Measurements from ENCODE around the gene APOF.
"Not testable (repeated sequence)": the region's sequence is repeated elsewhere in the genome, so short reads cannot be mapped to it uniquely, and the experiment has no call there.

The APOF gene

DNA sequence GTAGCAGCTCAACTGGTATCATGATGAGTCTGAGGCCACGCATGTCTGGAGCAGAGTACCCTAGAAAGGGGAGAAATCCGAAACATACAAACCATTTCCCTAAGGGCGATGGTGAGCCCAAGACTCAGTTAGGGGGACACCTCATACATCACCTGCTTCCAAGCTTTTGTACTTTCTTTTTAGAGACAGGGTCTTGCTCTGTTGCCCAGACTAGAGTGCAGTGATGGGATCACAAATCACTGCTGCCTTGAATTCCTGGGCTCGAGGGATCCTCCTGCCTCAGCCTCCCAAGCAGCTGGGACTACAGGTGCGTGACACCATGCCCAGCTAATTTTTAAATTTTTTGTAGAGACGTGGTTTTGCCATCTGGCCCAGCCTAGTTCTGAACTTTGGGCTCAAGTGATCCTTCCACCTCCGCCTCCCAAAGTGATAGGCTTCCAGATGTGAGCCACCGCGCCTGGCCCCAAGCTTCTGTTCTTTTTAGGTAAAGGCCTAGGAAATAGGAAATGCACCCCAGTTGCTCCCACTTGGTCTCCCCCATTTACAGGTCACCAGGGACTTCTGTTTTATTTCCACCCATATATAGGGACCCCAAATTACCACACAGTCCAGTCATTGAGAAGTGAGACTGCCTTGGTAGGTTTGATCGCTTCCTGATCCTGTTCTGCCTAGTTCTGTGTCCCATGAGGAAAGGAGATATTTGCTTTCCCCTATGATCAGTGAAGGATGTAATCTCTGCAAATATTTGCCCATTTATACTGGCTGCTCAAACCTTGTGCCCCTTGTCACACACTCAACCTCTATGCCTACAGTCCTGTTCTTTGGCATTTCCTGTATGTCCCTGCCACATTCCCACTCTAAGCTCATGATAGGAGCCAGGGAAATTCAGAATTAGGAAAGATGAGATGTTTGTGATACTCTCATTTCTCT, at the start of gene APOF:
Gene APOF, minus strand, starts transcription at position 728 of the 930 bp plus-strand sequence. Its CDS starts 112 bp downstream, at position 616.
- Histone ChIP-seq H3K4me3 (ENCODE audit: low read depth, low read length) (no peak within 1 kb of the TSS), H3K27ac (ENCODE audit: low read depth, low read length) (no peak within 1 kb of the TSS), H3K79me2 (ENCODE audit: control insufficient read depth, insufficient read depth, low read length, unreplicated experiment) (peaks cover 26% of the 10 kb centered on the region), H3K4me1 (ENCODE audit: control insufficient read depth, insufficient read depth, low read length, unreplicated experiment) (peaks cover 4% of the 10 kb centered on the region), H2AFZ (ENCODE audit: low read length, unreplicated experiment) (no peak within 1 kb of the TSS), H3K27me3 (ENCODE audit: insufficient read depth, low read length) (no peaks in the 10 kb centered on the region), H3K36me3 (ENCODE audit: insufficient read depth, low read length) (no peaks in the 10 kb centered on the region)

DNA sequence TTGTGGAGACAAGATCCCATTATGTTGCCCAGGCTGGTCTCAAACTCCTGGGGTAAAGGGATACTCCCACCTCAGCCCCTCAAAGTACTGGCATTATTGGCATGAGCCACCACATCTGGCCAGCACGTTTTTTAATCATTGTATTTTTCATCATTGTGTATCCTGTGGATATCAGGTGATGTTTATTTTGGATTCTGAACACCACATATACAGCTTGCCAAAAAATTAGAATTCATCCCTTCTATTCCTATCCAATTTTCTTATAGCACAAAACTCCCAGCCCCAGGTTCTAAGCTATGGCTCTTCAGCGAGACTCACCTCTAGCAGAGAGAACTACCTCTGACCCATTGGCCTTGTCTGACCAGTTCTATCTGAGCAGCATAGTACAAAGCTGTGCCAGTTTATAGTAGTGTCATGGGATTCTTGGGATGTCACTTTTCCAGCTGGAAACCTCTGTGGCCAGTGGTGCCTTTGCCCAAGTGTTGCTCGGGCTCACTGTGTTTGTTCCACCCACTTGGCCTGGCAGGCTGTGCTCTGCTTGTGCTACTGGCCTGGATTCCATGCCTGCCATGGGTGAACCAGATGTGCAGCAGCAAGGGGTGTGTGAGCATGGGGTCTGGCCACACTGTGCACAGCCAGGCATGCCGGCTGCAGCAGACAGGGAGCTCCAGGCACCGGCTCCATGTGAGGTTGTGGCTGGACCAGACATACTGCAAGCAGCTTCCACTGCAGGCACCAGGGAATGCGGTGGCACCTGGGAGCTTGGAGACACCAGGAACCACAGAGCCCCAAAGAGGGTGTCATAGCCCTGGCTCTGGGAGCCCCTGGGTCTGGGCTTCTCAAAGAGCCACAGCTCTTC, 49.4 kb upstream of the APOF start:
- no peaks in the 10 kb centered on the region for H3K27me3 ChIP-seq (ENCODE audit: insufficient read depth, low read length)
- H3K27ac ChIP-seq (ENCODE audit: low read depth, low read length), result no peak overlapping the region
- H3K36me3 ChIP-seq (ENCODE audit: insufficient read depth, low read length), result 0 out of 2 replicates have a peak, but pooled peaks cover 4% of the 10 kb centered on the region
- no peaks in the 10 kb centered on the region for H3K79me2 ChIP-seq (ENCODE audit: control insufficient read depth, insufficient read depth, low read length, unreplicated experiment)
- no peak overlapping the region for H3K4me3 ChIP-seq (ENCODE audit: low read depth, low read length)
- H3K4me1 ChIP-seq (ENCODE audit: control insufficient read depth, insufficient read depth, low read length, unreplicated experiment), result peaks cover 4% of the 10 kb centered on the region
- no peak overlapping the region for H2AFZ ChIP-seq (ENCODE audit: low read length, unreplicated experiment)

DNA sequence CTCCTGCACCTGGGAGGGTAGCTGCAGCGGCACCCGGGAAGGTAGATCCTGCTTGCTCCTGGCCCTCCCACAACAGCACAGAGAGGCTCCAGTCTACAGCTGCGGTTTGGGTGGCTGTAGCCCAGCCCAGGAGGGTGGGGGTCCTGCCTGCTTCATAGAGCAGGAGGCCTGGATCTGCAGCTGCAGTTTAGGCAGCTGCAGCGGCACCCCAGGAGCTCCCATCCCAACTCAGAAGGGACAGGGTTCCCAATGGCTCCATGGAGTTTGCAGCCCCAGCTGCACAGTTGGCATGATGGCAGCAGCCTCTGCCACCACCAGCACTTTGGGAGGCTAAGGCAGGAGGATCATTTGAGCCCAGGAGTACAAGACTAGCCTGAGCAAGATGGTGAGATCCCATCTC, 48.1 kb upstream of the APOF start:
- Histone ChIP-seq H3K36me3 (ENCODE audit: insufficient read depth, low read length) (no peaks in the 10 kb centered on the region), H3K79me2 (ENCODE audit: control insufficient read depth, insufficient read depth, low read length, unreplicated experiment) (no peaks in the 10 kb centered on the region), H3K4me1 (ENCODE audit: control insufficient read depth, insufficient read depth, low read length, unreplicated experiment) (peaks cover 4% of the 10 kb centered on the region), H3K4me3 (ENCODE audit: low read depth, low read length) (no peak overlapping the region), H3K27me3 (ENCODE audit: insufficient read depth, low read length) (no peaks in the 10 kb centered on the region), H2AFZ (ENCODE audit: low read length, unreplicated experiment) (no peak overlapping the region), H3K27ac (ENCODE audit: low read depth, low read length) (no peak overlapping the region)

DNA sequence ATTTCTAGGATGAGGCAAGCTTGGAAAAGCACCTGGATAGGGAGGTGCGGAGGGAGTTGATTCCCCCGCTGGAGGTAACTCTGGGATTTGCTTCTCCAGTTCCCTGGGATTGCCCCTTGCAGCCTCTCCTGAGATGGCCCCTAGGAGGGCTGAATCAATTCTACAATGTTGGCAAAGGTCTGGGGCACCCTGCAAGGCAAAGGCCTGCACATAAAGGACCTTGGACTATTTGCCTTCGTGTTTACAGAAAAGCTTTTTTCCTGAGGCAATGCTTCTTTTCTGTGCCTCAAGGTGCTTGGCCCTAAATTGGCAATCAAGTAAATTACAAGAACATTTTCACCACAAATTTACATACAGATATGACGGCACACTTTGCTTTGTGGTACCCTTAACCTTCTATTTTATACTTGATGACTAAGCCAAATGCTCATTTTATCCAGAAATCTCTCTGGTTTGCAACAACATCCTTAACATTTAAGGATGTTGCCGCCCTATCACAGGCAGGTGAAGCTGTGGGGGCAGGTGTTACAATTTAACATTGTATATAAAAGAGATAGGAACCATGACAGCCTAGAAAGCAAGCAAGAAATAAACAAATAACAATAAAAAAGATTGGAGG, 46.3 kb upstream of the APOF start:
- H3K4me1 ChIP-seq (ENCODE audit: control insufficient read depth, insufficient read depth, low read length, unreplicated experiment), result peaks cover 4% of the 10 kb centered on the region
- H3K36me3 ChIP-seq (ENCODE audit: insufficient read depth, low read length), result no peaks in the 10 kb centered on the region
- H3K4me3 ChIP-seq (ENCODE audit: low read depth, low read length), result no peak overlapping the region
- no peak overlapping the region for H3K27ac ChIP-seq (ENCODE audit: low read depth, low read length)
- no peaks in the 10 kb centered on the region for H3K27me3 ChIP-seq (ENCODE audit: insufficient read depth, low read length)
- H3K79me2 ChIP-seq (ENCODE audit: control insufficient read depth, insufficient read depth, low read length, unreplicated experiment), result no peaks in the 10 kb centered on the region
- H2AFZ ChIP-seq (ENCODE audit: low read length, unreplicated experiment), result no peak overlapping the region

GRCh38 chr12:56404227-56404626, 41.6 kb upstream of the APOF start:
- not testable (repeated sequence) for H3K36me3 ChIP-seq (ENCODE audit: insufficient read depth, low read length); H2AFZ ChIP-seq (ENCODE audit: low read length, unreplicated experiment); H3K4me1 ChIP-seq (ENCODE audit: control insufficient read depth, insufficient read depth, low read length, unreplicated experiment); H3K4me3 ChIP-seq (ENCODE audit: low read depth, low read length); H3K27ac ChIP-seq (ENCODE audit: low read depth, low read length); H3K79me2 ChIP-seq (ENCODE audit: control insufficient read depth, insufficient read depth, low read length, unreplicated experiment); H3K27me3 ChIP-seq (ENCODE audit: insufficient read depth, low read length)

DNA sequence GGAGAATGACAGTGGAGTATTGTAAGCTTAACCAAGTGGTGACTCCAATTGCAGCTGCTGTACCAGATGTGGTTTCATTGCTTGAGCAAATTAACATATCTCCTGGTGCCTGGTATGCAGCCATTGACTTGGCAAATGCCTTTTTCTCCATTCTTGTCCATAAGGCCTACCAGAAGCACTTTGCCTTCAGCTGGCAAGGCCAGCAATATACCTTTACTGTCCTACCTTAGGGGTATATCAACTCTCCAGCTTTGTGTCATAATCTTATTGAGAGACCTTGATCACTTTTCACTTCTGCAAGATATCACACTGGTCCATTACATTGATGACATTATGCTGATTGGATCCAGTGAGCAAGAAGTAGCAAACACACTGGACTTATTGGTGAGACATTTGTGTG, 39.0 kb upstream of the APOF start:
- not testable (repeated sequence) for H3K79me2 ChIP-seq (ENCODE audit: control insufficient read depth, insufficient read depth, low read length, unreplicated experiment); H3K4me3 ChIP-seq (ENCODE audit: low read depth, low read length); H3K27ac ChIP-seq (ENCODE audit: low read depth, low read length); H3K36me3 ChIP-seq (ENCODE audit: insufficient read depth, low read length); H3K27me3 ChIP-seq (ENCODE audit: insufficient read depth, low read length); H3K4me1 ChIP-seq (ENCODE audit: control insufficient read depth, insufficient read depth, low read length, unreplicated experiment); H2AFZ ChIP-seq (ENCODE audit: low read length, unreplicated experiment)

GRCh38 chr12:56401125-56401524, 38.5 kb upstream of the APOF start:
- H3K4me3 ChIP-seq (ENCODE audit: low read depth, low read length); H3K36me3 ChIP-seq (ENCODE audit: insufficient read depth, low read length); H2AFZ ChIP-seq (ENCODE audit: low read length, unreplicated experiment); H3K79me2 ChIP-seq (ENCODE audit: control insufficient read depth, insufficient read depth, low read length, unreplicated experiment); H3K27me3 ChIP-seq (ENCODE audit: insufficient read depth, low read length); H3K4me1 ChIP-seq (ENCODE audit: control insufficient read depth, insufficient read depth, low read length, unreplicated experiment); H3K27ac ChIP-seq (ENCODE audit: low read depth, low read length): not testable (repeated sequence)

- not testable (repeated sequence) for H3K4me3 ChIP-seq (ENCODE audit: low read depth, low read length); H2AFZ ChIP-seq (ENCODE audit: low read length, unreplicated experiment); H3K27ac ChIP-seq (ENCODE audit: low read depth, low read length); H3K36me3 ChIP-seq (ENCODE audit: insufficient read depth, low read length); H3K79me2 ChIP-seq (ENCODE audit: control insufficient read depth, insufficient read depth, low read length, unreplicated experiment); H3K27me3 ChIP-seq (ENCODE audit: insufficient read depth, low read length); H3K4me1 ChIP-seq (ENCODE audit: control insufficient read depth, insufficient read depth, low read length, unreplicated experiment)
These were observed 36.8 kb upstream of the APOF start for GRCh38 chr12:56399466-56399865.

- no peaks in the 10 kb centered on the region for H3K4me1 ChIP-seq (ENCODE audit: control insufficient read depth, insufficient read depth, low read length, unreplicated experiment)
- no peak overlapping the region for H3K4me3 ChIP-seq (ENCODE audit: low read depth, low read length)
- H3K27ac ChIP-seq (ENCODE audit: low read depth, low read length), result no peak overlapping the region
- H3K79me2 ChIP-seq (ENCODE audit: control insufficient read depth, insufficient read depth, low read length, unreplicated experiment), result no peaks in the 10 kb centered on the region
- H3K36me3 ChIP-seq (ENCODE audit: insufficient read depth, low read length), result no peaks in the 10 kb centered on the region
- H2AFZ ChIP-seq (ENCODE audit: low read length, unreplicated experiment), result no peak overlapping the region
- no peaks in the 10 kb centered on the region for H3K27me3 ChIP-seq (ENCODE audit: insufficient read depth, low read length)
These were observed 35.7 kb upstream of the APOF start for GRCh38 chr12:56398324-56398723.

- Histone ChIP-seq H2AFZ (ENCODE audit: low read length, unreplicated experiment) (no peak overlapping the region), H3K27me3 (ENCODE audit: insufficient read depth, low read length) (no peaks in the 10 kb centered on the region), H3K27ac (ENCODE audit: low read depth, low read length) (no peak overlapping the region), H3K4me3 (ENCODE audit: low read depth, low read length) (no peak overlapping the region), H3K79me2 (ENCODE audit: control insufficient read depth, insufficient read depth, low read length, unreplicated experiment) (no peaks in the 10 kb centered on the region), H3K36me3 (ENCODE audit: insufficient read depth, low read length) (no peaks in the 10 kb centered on the region), H3K4me1 (ENCODE audit: control insufficient read depth, insufficient read depth, low read length, unreplicated experiment) (no peaks in the 10 kb centered on the region)
These were observed 29.7 kb upstream of the APOF start for GRCh38 chr12:56392331-56392730.
